NCI-H446 (cell line): ENCODE results near the gene EGR2.

ENCODE experiments used
- DNase-seq, 2 experiments: peaks; one replicate each; lab custom pipeline; 2025; lab: John Stamatoyannopoulos, UW

The EGR2 gene

DNA sequence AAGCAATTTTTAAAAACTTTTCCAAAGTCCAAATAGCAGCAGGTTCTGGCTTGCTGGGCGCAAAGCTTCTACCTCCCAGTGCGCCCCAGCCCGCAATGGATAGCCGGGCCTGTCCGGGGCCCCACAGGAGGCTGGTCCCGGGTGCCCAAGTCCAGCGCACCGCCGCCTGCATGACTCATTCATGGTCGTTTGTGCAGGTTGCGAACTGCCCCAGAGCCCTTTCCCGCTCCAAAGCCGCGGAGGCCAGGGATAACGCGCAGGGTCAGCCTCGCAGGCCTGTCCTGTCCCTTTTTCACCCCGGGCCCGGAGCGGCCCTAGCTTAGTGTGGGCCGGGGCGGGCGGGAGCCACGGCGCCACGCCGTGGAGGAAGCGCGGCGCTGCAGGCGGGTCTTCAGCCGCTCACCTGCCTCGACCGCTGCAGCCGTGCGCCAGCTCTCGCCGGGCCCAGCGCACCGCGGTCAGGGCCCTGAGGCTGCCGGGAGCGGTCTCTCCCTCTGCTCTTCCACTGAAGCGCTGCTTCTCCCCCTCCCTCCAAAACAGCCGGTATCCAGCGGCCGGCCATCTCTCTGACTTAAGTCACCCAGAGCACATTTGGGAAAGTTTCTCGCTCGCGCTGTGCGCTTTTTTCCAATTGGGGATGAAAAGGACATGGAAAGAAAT is 1.7 kb upstream of the EGR2 start:
- DNase-seq = peak in 1 of 2 experiments; percentile 46

DNA sequence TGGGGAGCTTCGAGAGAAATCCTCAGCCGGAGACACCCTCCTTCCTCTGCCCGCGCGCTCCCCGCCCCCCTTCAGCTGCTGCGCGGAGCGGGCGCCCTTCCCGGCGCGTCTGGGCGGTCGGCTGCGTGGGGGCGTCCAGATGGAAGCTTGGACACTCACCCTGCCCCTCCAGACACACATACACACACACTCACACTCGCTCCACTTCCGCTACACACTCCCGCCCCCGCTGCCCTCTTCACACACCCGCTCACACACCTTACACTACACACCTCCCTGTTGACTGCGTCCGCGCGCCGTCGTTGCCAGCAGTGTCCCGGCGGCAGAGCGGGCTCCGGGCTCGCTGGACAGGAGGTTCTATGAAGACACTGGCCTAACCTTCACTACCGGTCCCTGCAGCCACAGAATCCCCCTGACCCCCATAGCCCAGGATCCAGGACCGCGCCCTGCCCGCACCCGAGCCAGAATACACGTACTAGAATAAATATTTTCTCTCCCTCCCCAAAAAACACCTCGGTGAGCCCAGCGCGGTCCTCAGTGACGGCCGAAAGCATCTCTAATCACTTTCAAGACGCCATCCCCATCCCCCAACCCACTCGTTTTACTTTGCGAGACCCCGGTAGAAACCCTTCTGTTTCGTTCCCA is 1.1 kb upstream of the EGR2 start:
- no peak for DNase-seq

DNA sequence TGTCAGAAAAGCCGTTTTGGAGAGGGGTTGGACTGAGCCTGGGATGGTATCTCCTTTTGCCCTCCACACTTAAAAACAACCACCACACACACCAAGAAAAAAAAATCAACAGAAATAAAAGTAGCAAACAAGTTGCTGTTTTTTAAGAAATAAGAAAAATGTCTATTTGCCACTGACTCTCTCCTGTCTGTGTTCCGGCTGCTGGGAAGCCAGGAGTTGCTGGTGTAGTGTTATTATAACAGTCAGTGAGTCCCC is 163 bp downstream of the EGR2 start:
- DNase-seq = no peak

DNA sequence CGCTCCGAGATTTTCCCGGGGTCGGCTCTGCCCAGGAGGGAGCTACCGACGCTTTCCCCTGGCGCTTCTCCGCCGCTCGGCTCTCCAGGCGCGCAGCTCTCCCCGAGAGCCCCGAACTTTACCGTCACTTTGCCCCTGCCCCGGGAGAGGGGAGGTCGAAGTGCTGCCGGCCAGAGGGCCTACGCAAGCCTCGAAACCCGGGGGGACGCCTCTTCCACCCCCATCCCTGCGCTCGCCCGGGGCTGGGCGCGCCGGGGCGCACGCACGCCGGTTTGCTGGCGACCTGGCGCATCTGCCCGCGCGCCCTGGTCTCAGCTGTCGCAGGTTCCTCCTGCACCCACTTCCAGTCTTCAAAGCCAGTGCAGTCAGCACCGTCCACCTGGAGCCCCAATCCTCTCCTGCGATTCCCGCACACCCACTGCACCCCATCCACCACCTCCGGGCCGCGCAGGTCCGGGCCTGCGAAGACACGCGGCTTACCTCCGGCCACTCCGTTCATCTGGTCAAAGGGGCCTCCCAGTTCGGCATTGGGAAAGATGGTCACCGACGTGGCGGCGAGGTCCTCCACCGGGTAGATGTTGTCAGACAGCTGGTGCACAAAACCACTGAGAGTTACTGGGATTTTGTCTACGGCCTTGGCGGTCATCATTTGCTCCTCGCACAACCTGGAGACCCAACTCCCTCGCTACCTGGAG is 638 bp downstream of the EGR2 start:
- DNase-seq = no peak

DNA sequence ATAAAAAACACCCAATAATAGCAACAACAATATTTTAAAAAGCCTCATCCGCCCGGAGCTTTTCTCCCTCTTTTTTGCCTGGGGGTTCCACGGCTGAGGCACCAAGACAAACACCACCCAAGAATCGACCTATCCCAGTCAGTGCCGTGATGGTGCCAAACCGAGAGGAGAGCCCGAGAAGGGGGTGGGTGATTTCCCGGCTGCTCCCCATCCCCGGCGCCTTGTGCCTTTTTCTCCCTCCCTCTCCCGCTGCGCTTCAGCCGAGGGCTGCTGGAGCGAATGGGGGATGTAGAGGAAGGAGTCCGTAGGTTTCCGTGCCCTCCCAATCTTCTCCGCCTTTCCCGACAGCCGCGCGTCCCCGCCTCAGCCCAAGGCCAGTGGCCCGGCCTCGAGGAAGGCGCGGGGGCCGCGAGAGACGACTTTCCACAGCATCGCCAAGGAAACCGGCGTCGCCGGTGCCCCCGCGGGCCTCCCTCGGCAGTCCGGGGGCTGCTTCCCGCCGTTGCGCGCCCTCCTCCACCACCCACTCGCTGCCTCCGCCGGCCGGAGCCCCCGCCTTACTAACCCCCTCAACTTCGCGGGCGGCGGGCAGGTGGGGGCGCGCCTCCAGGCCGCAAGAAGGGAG is 1.3 kb downstream of the EGR2 start:
- no peak for DNase-seq

DNA sequence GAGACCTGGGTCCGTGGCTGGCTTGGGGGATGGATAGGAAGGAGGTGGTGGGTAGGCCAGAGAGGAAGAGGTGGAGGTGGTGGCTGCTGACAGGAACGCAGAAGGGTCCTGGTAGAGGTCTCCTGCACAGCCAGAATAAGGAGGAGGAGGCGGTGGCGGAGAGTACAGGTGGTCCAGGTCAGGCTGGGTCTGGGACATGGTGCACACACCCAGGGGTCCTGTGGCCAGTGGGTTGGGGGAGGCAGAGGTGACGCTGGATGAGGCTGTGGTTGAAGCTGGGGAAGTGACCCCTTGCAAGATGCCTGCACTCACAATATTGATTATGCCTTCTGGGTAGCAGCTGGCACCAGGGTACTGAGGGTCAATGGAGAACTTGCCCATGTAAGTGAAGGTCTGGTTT is 2.2 kb downstream of the EGR2 start:
- no peak for DNase-seq

DNA sequence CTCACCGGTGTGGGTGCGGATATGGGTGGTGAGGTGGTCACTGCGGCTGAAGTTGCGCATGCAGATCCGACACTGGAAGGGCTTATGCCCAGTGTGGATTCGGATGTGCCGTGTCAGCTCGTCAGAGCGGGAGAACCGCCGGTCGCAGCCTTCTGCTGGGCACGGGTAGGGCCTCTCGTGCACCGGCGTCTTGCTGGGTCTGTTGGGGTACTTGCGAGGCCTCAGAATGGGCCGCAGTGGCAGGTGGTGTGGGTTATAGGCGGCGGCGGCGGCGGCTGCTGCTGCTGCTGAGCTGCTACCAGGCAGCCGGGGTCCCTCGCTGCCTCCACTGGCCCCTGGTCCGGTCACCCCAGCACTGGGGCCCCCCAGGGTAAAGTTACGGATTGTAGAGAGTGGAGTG is 2.7 kb downstream of the EGR2 start:
- no peak for DNase-seq

DNA sequence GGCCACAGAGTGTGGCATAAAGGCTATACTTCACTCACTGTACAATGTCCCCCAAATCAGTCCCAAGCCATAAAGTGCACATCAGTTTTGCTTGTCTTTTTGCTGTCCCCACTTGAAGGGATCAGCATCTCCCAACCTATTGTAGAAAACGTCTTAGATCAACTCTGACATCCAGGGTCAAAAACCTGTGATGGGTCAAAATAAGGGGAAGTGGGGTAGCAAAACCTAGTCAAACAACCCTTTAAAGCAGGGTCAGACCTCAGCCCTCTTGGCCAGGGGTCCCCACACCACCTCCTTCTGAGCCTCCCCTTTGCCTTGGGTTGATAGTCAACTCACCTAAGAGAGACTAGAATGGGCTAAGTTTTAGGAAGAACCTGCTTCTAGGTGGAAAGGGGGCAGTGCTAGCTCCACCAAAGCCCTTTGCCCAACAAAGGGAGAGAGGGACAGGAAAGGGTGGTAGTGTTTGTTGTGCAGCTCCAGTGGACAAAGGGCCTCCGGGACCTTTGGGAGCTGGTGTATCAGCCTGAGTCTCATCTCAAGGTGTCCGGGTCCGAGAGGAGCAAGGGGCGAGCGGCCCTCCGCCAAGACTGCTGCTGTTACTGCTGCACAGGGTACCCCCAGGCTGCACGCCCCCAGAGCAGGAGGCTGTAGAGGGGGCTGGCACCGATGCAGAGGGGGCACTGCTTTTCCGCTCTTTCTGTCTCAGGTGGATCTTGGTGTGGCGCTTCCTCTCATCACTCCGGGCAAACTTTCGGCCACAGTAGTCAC is 3.3 kb downstream of the EGR2 start:
- DNase-seq = no peak

DNA sequence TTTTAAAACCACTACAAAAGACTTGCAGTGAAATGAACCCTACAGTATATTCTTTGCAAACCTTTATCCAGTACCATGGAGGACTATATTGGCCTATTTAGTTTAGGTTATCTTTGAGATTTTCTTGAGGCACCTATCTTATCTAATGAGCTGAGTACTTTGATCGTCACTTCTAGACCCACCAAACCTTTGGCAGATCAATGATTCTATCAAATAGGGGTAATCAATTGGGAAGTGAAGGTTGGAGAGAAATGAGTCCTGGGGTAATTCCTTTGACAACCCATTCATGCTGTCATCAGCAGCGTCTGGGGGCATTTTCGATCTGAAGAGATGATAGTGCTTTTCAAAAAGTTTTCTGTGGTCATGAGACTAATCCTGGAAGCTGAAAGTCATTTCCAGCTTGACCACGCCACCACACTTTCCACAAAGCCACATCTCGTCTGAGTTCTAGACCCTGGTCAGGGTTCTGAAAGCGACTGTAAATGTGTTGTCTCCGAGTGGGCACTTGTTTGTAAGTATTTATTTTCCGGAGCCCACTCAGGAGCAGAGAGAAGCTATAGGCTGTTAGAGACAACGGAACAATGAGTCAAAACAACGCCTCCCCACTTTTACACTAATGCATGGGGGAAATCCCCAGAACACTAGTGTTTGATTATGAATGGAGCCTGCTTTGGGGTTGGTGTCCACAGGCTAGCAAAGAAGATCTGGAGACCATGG is 4.8 kb downstream of the EGR2 start:
- no peak for DNase-seq

DNA sequence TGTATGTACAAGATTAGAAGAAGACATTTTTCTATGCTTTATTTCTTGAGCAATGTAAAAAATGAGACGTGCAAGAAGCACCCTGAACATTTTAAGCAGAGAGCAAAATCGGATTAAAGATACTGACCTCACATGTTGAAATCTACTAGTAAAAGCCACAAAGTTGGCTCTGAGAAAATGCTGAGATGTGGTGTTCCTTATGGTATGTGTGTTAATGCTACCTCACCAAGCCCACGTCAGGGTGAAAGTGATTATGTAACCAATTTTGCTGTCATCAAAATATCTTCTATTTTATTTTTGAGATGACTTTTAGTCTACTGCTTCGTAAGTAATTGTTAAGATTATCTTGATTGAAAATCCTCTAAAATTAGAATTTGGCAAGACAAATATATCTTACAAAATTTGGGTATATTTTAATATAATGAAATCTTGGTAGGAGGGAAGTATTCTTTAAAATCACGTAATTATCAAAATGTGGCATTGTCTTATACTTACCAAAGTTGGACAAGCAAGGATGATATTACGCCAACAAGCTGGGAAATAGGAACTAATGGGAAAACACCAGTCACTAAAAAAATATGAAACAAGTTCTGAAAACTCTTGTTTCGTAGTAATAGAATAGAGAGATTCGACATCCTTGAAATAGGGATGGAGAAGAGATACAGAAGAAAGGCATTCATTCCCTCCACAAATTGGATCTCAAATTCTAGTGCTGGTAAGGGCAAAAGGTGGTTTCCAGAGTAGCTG is 5.8 kb downstream of the EGR2 start:
- DNase-seq = no peak

DNA sequence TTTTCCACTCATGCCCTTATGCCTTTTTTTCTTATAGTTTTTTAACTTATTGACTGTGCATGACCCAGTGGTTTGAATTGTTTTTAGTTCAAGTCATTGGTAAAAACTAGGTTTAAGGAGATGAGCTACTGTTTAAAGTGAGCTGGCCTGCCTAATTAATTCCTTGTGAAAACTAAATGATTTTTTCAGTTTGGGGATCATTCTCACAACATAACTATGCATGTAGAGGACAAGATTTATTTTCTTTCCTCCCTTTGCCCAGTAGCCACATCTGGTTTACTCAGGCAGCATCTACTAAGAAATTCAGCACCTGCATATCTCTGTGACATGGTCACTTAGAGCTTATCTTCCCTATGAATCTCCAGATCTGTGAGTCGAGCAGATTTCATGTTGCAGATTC is 9.9 kb downstream of the EGR2 start:
- DNase-seq = no peak

DNA sequence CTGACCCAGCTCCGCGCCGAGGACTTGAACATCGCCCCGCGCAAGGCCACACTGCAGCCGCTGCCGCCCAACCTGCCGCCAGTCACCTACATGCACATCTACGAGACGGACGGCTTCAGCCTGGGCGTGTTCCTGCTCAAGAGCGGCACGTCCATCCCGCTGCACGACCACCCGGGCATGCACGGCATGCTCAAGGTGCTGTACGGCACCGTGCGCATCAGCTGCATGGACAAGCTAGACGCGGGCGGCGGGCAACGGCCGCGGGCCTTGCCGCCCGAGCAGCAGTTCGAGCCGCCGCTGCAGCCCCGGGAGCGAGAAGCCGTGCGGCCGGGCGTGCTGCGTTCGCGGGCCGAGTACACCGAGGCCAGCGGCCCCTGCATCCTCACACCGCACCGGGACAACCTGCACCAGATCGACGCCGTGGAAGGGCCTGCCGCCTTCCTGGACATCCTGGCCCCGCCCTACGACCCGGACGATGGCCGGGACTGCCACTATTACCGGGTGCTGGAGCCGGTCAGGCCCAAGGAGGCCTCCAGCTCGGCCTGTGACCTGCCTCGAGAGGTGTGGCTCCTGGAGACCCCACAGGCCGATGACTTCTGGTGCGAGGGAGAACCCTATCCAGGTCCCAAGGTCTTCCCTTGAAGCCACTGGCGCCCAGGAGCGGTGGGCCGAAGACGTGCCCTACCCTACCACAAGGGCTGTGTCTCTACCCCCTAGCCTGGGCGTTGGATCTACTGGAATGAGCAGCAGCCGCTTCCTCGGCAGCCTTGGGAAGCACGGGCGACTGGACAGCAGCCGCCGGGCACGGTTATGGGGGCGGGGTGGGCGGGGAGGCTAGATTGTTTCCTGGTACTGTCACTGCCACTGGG is 10.7 kb downstream of the EGR2 start:
- no peak for DNase-seq

DNA sequence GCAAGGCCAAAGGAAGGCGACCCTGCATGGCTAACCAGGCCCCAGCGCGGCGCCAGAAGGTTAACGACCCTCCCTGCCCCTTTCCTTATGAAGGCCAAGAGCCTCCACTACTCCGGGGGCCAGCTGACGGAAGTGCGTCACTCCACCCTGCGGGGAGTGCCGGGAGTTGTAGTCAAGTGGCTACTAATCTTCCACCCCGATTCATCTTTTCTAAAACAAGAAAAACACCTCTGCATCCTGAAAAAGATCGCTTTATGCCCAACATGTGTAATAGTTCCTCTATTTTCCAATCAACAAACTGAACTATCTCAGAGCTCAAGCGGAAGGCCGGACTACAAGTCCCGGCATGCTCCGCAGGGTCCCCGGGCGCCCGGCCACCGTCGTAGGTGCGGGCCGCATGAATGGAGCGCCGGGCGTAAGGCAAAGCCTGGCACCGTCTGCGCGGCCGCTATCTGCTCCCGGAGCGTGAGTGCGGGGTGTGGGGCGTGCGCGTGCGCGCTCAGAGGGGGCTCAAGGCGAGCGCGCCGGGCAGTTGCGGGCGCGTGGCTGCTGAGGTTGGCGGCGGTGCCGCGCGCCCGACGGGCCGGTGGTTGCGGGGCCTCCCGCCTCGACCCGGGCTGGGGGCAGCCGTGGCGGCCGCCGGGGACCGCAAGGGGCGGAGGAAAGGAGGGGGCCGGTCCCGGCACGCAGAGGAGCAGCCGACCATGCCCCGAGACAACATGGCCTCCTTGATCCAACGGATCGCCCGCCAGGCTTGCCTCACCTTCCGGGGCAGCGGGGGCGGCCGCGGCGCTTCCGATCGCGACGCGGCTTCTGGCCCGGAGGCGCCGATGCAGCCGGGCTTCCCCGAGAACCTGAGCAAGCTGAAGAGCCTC is 11.6 kb downstream of the EGR2 start, which contains the start of gene ADO:
Gene ADO (plus strand): TSS at position 365 of the 875 bp plus-strand sequence. CDS start 340 bp downstream, at position 705.
- peak; percentile 48 to 78 for DNase-seq

DNA sequence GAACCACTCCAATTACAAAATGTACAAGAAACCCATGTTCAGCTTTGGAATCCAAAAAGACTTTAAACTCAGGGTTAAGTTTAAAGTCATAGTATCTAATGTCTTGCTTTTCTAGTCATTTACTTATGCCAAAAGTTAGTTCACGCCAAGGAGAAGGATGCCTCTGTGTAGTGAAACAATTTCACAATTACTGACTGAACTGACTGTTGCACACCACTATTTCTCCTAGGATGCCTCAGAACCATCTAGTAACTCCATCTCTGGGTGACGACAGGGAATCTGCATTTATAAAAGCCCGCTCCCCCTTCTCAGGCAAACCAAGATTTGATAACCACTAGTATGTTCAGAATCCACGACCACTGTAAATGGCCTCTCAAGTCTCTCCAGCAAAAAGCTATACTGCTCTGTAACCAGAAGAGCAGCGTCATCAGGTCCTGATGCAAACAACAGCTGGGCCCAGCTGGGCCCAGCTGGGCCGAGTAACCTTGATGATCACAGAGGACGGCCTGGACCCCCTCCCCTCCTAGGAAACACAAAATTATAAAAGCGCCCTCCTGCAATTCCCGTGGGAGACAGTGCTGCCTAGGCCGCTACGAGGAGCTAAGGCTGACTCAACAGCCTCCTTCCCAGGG is 12.3 kb downstream of the EGR2 start:
- DNase-seq = no peak

DNA sequence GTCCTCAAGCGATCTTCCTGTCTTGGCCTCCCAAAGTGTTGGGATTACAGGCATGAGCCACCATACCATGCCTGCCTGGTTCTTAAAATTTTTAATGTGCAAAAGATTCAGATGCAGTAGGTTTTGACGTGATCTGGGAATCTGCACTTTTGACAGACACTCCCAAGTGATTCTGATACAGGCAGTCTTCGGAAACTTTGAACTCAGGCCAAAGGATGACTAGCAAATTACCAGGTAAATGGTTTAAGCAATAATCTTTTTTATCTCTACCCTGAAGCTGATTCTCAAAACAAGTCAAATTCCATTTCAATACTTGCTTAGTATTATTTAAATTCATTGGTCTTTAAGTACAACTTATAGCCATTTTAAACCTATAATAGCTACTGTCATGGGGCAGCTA is 14.3 kb downstream of the EGR2 start:
- DNase-seq = no peak

DNA sequence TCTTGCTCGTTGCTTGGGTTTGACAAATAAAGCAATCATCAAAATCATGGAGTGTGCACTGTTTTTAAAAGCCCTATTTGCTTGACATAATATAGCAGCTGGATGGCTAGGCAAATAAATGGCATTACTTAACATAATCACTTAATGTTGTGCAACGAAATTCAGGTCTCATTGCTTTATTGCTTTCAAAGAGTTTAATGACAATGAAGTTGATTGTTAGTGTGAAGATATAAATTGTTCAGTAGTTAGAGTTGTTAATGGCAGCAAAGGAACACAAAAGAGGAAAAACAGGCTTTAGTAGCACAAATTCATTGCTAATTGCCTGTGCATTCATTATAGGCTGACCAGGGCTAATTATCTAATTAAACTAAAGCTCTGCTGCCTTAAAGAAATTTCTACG is 19.3 kb downstream of the EGR2 start:
- no peak for DNase-seq

DNA sequence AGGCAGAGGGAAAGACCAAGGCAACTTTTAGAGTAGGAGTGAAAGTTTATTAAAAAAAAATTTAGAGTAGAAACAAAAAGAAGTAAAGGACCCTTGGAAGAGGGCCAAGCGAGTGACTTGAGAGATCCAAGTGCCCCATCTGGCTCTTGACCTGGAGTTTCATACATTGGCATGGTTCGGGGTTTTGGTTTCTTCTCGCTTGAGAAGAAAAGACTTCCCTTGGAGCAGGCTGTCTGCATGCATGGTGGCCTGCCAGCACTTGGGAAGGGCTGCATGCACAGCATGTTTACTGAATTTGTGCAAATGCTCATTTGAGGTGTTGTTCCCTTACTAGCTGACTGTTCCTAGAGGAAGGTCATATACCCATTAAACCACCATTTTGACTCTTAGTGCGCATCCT is 20.4 kb downstream of the EGR2 start:
- DNase-seq = peak; percentile 3 to 64

DNA sequence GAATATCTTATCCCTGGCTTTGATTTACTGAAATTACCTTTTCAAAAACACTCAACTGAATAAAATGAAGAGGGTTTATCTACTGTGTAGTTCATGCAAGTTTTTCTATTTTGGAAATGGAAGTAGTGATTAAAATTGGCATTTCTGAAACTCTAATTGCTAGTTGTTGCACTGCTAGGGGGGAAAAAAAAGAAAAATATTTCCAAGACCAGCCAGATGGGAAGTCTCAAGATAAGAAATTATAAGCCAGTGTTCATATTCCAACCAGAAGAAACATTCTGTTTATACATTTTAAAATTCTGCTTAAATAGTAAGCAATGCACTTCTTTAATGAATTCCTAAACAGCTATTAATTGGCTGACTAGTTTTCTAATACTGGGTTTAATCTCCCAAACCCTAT is 21.1 kb downstream of the EGR2 start:
- DNase-seq = no peak

DNA sequence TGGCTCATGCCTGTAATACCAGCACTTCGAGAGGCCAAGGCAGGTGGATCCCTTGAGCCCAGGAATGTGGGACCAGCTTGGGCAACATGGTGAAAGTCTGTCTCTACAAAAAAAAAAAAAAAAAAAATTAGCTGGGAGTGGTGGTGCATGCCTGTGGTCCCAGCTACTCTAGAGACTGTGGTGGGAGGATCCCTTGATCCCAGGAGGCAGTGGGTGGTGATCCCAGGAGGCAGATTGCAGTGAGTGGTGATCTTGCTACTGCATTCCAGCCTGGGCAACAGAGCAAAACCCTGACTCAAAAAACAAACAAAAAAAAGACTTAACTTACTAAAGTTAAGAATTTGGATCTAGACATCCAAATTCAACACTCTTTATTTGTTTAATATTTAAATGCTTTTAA is 21.9 kb downstream of the EGR2 start:
- DNase-seq = no peak
